HEK293 (cell line): Measurements from ENCODE around the gene SLC35F3.

Experiments
- CTCF ChIA-PET: fragments of 350-600 bp; formaldehyde crosslinking; extraction: SDS; loops from one replicate; lab custom pipeline; 2021; ENCODE audit warnings: antibody characterized with exemption; lab: Yijun Ruan, JAX
- POLR2A ChIA-PET: fragments of 300-600 bp; formaldehyde crosslinking; extraction: SDS; loops from one replicate; lab custom pipeline; 2020; ENCODE audit warnings: antibody characterized with exemption, inconsistent platforms; lab: Yijun Ruan, JAX
- H3K27ac ChIP-seq: fragments of 200-500 bp; sonication (Bioruptor generic); 2 replicates; pipeline ENCODE4 v1.5.1; 2014; ENCODE audit warnings: low read depth, low read length, control low read depth, inconsistent platforms; ENCODE audit errors: extremely low read depth
- H3K36me3 ChIP-seq, 2 experiments: fragments of 200-500 bp in 1 of 2; sonication (Bioruptor generic) in 1 of 2; 1 replicate in 1 of 2; 2 replicates in 1 of 2; pipeline ENCODE4 v1.5.1; 2014 to 2017; ENCODE audit warnings: inconsistent platforms in 2 of 2, low read length in 2 of 2; ENCODE audit not compliant: control insufficient read depth in 2 of 2, insufficient read depth in 1 of 2
- H3K4me1 ChIP-seq: fragments of 200-500 bp; sonication (Bioruptor generic); 2 replicates; pipeline ENCODE4 v1.5.1; 2014; ENCODE audit warnings: mild to moderate bottlenecking, low read length, inconsistent platforms; ENCODE audit not compliant: control insufficient read depth, insufficient read depth
- H3K4me3 ChIP-seq: 2 replicates; pipeline ENCODE4 v1.5.1; 2011; ENCODE audit warnings: low read depth, mild to moderate bottlenecking, control low read depth, low read length, moderate library complexity
- H3K9me3 ChIP-seq: fragments of 200-500 bp; sonication (Bioruptor generic); 2 replicates; pipeline ENCODE4 v1.5.1; 2014; ENCODE audit warnings: low read depth, low read length, inconsistent platforms; ENCODE audit not compliant: control insufficient read depth, insufficient read depth
- GFI1B ChIP-seq: fragments of 450-650 bp; formaldehyde crosslinking; IDR thresholded peaks from 2 replicates; pipeline ENCODE4 v1.5.1; 2016; ENCODE audit warnings: missing biosample characterization, missing genetic modification characterization
- KLF16 ChIP-seq: fragments of 450-650 bp; formaldehyde crosslinking; IDR thresholded peaks from 2 replicates; pipeline ENCODE4 v1.5.1; 2017; ENCODE audit warnings: missing biosample characterization, missing genetic modification characterization
- MEIS1 ChIP-seq: sonication (generic); formaldehyde crosslinking; IDR thresholded peaks from 2 replicates; pipeline ENCODE4 v1.8.1; 2022; ENCODE audit warnings: missing genetic modification reagents, mild to moderate bottlenecking, borderline replicate concordance
- OSR2 ChIP-seq: fragments of 450-650 bp; formaldehyde crosslinking; IDR thresholded peaks from 2 replicates; pipeline ENCODE4 v1.5.1; 2016; ENCODE audit warnings: missing biosample characterization, missing genetic modification characterization
- PRDM1 ChIP-seq: fragments of 450-650 bp; formaldehyde crosslinking; IDR thresholded peaks from 2 replicates; pipeline ENCODE4; 2016; ENCODE audit warnings: missing biosample characterization, missing genetic modification characterization
- ZBTB17 ChIP-seq: fragments of 450-650 bp; formaldehyde crosslinking; IDR thresholded peaks from 2 replicates; pipeline ENCODE4 v1.5.1; 2016; ENCODE audit warnings: missing biosample characterization, missing genetic modification characterization
- ZNF311 ChIP-seq: fragments of 450-650 bp; formaldehyde crosslinking; IDR thresholded peaks from 2 replicates; pipeline ENCODE4 v1.5.1; 2017; ENCODE audit warnings: missing biosample characterization, missing genetic modification characterization, borderline replicate concordance
- ZNF433 ChIP-seq: fragments of 450-650 bp; formaldehyde crosslinking; IDR thresholded peaks from 2 replicates; pipeline ENCODE4 v1.5.1; 2016; ENCODE audit warnings: missing biosample characterization, missing genetic modification characterization, low read depth
- ZNF785 ChIP-seq: fragments of 450-650 bp; formaldehyde crosslinking; IDR thresholded peaks from 2 replicates; pipeline ENCODE4 v1.5.1; 2016; ENCODE audit warnings: missing biosample characterization, missing genetic modification characterization
- TF ChIP-seq, protein P1 (sequence below): fragments of 450-650 bp; formaldehyde crosslinking; IDR thresholded peaks from 2 replicates; pipeline ENCODE4 v1.5.1; 2016; ENCODE audit warnings: missing biosample characterization, missing genetic modification characterization, borderline replicate concordance
- TF ChIP-seq, protein P2 (sequence below): fragments of 450-650 bp; formaldehyde crosslinking; IDR thresholded peaks from 2 replicates; pipeline ENCODE4 v1.5.1; 2016; ENCODE audit warnings: missing biosample characterization, missing genetic modification characterization
- TF ChIP-seq, protein P3 (sequence below): fragments of 450-650 bp; formaldehyde crosslinking; IDR thresholded peaks from 2 replicates; pipeline ENCODE4 v1.5.1; 2017; ENCODE audit warnings: missing biosample characterization, missing genetic modification characterization
- TF ChIP-seq, protein P4 (sequence below): fragments of 450-650 bp; formaldehyde crosslinking; conservative IDR thresholded peaks from 2 replicates; pipeline ENCODE4 v1.5.1; 2016; ENCODE audit warnings: low read depth, missing biosample characterization, missing genetic modification characterization
- TF ChIP-seq, protein P5 (sequence below): fragments of 450-650 bp; IDR thresholded peaks from 2 replicates; pipeline ENCODE4 v1.5.1; 2018; ENCODE audit warnings: missing biosample characterization, mild to moderate bottlenecking, missing genetic modification characterization
- TF ChIP-seq, protein P6 (sequence below): fragments of 450-650 bp; formaldehyde crosslinking; IDR thresholded peaks from 2 replicates; pipeline ENCODE4; 2016; ENCODE audit warnings: missing biosample characterization, missing genetic modification characterization

Gene SLC35F3

DNA sequence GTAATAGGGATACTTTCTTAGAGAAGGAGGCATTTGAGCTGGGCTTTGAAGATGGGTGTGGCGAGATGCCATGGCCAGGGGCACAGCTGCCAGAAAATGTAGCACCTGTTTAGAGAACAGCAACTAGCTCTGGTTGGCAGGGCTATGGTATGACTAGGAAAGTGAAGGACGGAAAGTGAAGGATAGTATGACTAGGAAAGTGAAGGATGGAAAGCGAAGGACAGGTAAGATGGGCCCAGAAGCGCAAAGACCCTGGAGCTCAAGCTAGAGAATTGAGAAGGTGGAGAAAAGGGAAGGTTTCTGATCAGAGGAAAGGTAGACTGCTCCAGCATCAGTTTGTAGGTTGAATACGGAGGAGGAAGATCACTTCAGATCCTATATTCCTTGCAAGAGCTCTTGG, 205.4 kb downstream of the SLC35F3 start:
- TF ChIP-seq KLF16, result no peak
- peak; percentile 95 for TF ChIP-seq PRDM1

DNA sequence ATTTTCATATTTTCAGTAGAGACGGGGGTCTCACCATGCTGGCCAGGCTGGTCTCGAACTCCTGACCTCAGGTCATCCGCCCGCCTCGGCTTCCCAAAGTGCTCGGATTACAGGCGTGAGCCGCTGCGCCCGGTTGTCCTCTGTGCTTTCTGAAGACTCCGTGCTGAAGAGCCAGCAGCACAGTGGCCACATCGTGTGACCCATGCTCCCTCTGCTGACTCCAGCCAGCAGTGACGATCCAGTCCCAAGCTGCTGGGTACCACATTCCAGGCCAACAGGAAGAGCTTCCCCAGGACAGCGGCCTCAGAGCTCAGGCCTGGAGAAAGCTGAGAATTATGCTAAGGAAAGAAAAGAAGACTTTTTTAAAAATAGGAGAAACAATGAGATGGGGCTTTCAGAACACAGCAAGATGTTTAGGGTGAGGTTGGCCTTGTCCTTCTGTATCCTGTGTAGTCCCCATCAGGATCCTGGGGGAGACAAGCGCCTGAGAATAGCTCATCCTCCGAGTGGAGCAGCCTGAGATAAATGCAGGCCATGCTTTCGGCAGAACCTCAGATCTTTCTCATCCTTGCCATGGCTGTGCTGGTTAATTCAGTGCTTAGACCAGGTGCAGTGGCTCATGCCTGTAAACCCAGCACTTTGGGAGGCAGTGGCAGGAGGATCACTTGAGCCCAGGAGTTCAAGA, 207.1 kb downstream of the SLC35F3 start:
- Histone ChIP-seq H3K4me1 (no peaks in the 10 kb centered on the region), H3K4me3 (no peak overlapping the region), H3K36me3 (no peaks in the 10 kb centered on the region), H3K9me3 (no peaks in the 10 kb centered on the region), H3K27ac (no peak overlapping the region)
- ChIA-PET POLR2A (no interaction called here), CTCF (interaction anchor here (0.6 to 3.8 kb wide), 24 partner anchors 8 to 1487 kb away, joined by 3 to 23 read pairs (median 4); no protein-coding TSS in a partner anchor)
- TF ChIP-seq, protein P1, sequence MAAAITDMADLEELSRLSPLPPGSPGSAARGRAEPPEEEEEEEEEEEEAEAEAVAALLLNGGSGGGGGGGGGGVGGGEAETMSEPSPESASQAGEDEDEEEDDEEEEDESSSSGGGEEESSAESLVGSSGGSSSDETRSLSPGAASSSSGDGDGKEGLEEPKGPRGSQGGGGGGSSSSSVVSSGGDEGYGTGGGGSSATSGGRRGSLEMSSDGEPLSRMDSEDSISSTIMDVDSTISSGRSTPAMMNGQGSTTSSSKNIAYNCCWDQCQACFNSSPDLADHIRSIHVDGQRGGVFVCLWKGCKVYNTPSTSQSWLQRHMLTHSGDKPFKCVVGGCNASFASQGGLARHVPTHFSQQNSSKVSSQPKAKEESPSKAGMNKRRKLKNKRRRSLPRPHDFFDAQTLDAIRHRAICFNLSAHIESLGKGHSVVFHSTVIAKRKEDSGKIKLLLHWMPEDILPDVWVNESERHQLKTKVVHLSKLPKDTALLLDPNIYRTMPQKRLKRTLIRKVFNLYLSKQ (tag by site-specific recombination), result no peak
- TF ChIP-seq, protein P2, sequence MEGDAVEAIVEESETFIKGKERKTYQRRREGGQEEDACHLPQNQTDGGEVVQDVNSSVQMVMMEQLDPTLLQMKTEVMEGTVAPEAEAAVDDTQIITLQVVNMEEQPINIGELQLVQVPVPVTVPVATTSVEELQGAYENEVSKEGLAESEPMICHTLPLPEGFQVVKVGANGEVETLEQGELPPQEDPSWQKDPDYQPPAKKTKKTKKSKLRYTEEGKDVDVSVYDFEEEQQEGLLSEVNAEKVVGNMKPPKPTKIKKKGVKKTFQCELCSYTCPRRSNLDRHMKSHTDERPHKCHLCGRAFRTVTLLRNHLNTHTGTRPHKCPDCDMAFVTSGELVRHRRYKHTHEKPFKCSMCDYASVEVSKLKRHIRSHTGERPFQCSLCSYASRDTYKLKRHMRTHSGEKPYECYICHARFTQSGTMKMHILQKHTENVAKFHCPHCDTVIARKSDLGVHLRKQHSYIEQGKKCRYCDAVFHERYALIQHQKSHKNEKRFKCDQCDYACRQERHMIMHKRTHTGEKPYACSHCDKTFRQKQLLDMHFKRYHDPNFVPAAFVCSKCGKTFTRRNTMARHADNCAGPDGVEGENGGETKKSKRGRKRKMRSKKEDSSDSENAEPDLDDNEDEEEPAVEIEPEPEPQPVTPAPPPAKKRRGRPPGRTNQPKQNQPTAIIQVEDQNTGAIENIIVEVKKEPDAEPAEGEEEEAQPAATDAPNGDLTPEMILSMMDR (tag by site-specific recombination), result peak; percentile 86; the same call in 1 of the 2 replicates

More for the DNA sequence above, 205.4 kb downstream of the SLC35F3 start:
- Histone ChIP-seq H3K36me3 (no peaks in the 10 kb centered on the region), H3K4me1 (no peaks in the 10 kb centered on the region), H3K27ac (no peak overlapping the region), H3K4me3 (no peak overlapping the region), H3K9me3 (no peaks in the 10 kb centered on the region)
- ChIA-PET CTCF (interaction anchor here (0.6 to 3.8 kb wide), 9 partner anchors 8 to 1189 kb away, joined by 3 to 23 read pairs (median 6); no protein-coding TSS in a partner anchor), POLR2A (no interaction called here)

DNA sequence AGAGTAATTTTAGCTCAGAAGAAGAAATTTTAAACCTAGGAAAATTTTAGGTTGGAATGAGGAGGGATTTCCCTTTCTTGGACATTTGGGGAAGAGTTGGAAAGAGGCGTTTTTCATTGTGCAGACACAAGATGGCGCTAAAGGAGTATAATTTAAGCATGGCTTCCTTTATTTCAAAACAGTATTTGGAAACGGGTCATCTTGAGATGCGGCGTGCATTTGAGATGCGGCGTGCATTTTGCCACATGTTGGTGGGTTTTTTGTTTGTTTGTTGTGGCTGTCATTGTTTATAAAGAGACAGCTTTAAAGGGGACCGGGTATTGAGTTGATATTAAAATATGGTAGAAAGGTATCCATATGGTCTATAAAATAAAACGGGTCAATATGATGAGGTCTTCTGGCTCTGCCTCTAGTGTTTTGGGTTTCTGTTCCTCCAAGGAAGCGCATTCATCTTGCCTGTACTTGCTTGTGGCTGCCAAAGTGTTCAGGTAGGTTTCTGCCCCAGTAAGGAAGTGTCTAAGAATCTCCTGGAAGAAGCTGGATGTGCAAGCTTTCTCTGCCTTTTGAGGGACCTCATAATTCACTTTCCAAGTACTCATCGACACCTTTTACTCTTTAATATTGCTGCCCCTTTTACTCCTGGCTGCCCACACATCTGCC, 210.3 kb downstream of the SLC35F3 start:
- CTCF ChIA-PET, result interaction anchor here (0.5 to 5.9 kb wide), 56 partner anchors 10 to 1869 kb away, joined by 3 to 86 read pairs (median 4); partner anchors contain the start of gene COA6
- no peak overlapping the region for H3K4me3 ChIP-seq
- no peaks in the 10 kb centered on the region for H3K36me3 ChIP-seq
- POLR2A ChIA-PET, result interaction anchor here (1.2 kb wide), 1 partner anchor 363 kb away, joined by 3 read pairs; no protein-coding TSS in a partner anchor
- H3K27ac ChIP-seq, result no peak overlapping the region
- H3K9me3 ChIP-seq, result no peaks in the 10 kb centered on the region
- H3K4me1 ChIP-seq, result no peaks in the 10 kb centered on the region
- no peak for TF ChIP-seq ZNF311 (tag by site-specific recombination)
- TF ChIP-seq ZNF433, result no peak
- TF ChIP-seq, protein P3, sequence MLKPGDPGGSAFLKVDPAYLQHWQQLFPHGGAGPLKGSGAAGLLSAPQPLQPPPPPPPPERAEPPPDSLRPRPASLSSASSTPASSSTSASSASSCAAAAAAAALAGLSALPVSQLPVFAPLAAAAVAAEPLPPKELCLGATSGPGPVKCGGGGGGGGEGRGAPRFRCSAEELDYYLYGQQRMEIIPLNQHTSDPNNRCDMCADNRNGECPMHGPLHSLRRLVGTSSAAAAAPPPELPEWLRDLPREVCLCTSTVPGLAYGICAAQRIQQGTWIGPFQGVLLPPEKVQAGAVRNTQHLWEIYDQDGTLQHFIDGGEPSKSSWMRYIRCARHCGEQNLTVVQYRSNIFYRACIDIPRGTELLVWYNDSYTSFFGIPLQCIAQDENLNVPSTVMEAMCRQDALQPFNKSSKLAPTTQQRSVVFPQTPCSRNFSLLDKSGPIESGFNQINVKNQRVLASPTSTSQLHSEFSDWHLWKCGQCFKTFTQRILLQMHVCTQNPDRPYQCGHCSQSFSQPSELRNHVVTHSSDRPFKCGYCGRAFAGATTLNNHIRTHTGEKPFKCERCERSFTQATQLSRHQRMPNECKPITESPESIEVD (tag by site-specific recombination), result no peak
- TF ChIP-seq GFI1B (tag by site-specific recombination), result no peak
- TF ChIP-seq OSR2 (tag by site-specific recombination), result no peak
- TF ChIP-seq ZNF785 (tag by site-specific recombination), result no peak
- TF ChIP-seq, protein P4, sequence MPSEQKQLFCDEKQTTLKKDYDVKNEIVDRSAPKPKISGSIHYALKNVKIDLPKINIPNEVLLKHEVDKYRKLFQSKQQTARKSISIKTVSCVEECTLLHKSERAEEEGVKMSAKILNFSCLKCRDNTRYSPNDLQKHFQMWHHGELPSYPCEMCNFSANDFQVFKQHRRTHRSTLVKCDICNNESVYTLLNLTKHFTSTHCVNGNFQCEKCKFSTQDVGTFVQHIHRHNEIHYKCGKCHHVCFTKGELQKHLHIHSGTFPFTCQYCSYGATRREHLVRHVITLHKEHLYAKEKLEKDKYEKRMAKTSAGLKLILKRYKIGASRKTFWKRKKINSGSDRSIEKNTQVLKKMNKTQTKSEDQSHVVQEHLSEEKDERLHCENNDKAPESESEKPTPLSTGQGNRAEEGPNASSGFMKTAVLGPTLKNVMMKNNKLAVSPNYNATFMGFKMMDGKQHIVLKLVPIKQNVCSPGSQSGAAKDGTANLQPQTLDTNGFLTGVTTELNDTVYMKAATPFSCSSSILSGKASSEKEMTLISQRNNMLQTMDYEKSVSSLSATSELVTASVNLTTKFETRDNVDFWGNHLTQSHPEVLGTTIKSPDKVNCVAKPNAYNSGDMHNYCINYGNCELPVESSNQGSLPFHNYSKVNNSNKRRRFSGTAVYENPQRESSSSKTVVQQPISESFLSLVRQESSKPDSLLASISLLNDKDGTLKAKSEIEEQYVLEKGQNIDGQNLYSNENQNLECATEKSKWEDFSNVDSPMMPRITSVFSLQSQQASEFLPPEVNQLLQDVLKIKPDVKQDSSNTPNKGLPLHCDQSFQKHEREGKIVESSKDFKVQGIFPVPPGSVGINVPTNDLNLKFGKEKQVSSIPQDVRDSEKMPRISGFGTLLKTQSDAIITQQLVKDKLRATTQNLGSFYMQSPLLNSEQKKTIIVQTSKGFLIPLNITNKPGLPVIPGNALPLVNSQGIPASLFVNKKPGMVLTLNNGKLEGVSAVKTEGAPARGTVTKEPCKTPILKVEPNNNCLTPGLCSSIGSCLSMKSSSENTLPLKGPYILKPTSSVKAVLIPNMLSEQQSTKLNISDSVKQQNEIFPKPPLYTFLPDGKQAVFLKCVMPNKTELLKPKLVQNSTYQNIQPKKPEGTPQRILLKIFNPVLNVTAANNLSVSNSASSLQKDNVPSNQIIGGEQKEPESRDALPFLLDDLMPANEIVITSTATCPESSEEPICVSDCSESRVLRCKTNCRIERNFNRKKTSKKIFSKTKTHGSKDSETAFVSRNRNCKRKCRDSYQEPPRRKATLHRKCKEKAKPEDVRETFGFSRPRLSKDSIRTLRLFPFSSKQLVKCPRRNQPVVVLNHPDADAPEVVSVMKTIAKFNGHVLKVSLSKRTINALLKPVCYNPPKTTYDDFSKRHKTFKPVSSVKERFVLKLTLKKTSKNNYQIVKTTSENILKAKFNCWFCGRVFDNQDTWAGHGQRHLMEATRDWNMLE (tag by site-specific recombination), result 0 out of 2 replicates have a peak, but pooled peaks have one; percentile 28
- TF ChIP-seq MEIS1 (CRISPR knock-in tag), result no peak
- TF ChIP-seq, protein P5, sequence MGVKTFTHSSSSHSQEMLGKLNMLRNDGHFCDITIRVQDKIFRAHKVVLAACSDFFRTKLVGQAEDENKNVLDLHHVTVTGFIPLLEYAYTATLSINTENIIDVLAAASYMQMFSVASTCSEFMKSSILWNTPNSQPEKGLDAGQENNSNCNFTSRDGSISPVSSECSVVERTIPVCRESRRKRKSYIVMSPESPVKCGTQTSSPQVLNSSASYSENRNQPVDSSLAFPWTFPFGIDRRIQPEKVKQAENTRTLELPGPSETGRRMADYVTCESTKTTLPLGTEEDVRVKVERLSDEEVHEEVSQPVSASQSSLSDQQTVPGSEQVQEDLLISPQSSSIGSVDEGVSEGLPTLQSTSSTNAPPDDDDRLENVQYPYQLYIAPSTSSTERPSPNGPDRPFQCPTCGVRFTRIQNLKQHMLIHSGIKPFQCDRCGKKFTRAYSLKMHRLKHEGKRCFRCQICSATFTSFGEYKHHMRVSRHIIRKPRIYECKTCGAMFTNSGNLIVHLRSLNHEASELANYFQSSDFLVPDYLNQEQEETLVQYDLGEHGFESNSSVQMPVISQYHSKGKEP (tag by site-specific recombination), result peak; percentile 85
- TF ChIP-seq ZBTB17 (tag by site-specific recombination), result 0 out of 2 replicates have a peak, but pooled peaks have one; percentile 13
- TF ChIP-seq, protein P6, sequence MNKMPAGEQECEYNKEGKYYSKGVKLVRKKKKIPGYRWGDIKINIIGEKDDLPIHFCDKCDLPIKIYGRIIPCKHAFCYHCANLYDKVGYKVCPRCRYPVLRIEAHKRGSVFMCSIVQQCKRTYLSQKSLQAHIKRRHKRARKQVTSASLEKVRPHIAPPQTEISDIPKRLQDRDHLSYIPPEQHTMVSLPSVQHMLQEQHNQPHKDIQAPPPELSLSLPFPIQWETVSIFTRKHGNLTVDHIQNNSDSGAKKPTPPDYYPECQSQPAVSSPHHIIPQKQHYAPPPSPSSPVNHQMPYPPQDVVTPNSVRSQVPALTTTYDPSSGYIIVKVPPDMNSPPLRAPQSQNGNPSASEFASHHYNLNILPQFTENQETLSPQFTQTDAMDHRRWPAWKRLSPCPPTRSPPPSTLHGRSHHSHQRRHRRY (tag by site-specific recombination), result no peak
